ENCODE results near the gene DCDC1.

Gene DCDC1

DNA sequence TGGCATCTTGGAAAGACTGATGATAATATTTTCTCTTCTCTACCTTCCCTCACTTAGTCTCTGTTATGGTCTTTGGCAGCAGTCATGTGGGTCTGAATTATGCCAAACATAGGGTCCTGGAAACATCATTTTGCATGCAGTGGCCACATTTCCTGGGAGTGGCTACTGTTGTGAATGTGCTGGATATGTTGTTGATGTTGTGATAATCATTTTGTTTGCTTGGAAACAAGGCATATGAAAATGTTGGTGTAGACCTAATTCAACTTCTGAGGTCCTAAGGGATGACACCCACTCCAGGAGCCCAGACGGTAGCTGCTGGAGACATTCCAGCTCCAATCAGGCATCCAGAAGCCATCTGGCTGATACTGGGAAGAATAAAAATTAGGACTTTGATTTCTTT lies 109.7 kb downstream of the DCDC1 start:
- H3K4me3 ChIP-seq (ENCODE audit: control insufficient read depth, low read depth, low read length): no peak overlapping the region
- no peak for DNase-seq (ENCODE audit: low read depth)
- TF ChIP-seq, protein P1, sequence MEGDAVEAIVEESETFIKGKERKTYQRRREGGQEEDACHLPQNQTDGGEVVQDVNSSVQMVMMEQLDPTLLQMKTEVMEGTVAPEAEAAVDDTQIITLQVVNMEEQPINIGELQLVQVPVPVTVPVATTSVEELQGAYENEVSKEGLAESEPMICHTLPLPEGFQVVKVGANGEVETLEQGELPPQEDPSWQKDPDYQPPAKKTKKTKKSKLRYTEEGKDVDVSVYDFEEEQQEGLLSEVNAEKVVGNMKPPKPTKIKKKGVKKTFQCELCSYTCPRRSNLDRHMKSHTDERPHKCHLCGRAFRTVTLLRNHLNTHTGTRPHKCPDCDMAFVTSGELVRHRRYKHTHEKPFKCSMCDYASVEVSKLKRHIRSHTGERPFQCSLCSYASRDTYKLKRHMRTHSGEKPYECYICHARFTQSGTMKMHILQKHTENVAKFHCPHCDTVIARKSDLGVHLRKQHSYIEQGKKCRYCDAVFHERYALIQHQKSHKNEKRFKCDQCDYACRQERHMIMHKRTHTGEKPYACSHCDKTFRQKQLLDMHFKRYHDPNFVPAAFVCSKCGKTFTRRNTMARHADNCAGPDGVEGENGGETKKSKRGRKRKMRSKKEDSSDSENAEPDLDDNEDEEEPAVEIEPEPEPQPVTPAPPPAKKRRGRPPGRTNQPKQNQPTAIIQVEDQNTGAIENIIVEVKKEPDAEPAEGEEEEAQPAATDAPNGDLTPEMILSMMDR (IDR thresholded peaks at IDR 0.05; ENCODE audit: control insufficient read depth, insufficient read depth, low read depth, low read length, missing control alignments): no peak

DNA sequence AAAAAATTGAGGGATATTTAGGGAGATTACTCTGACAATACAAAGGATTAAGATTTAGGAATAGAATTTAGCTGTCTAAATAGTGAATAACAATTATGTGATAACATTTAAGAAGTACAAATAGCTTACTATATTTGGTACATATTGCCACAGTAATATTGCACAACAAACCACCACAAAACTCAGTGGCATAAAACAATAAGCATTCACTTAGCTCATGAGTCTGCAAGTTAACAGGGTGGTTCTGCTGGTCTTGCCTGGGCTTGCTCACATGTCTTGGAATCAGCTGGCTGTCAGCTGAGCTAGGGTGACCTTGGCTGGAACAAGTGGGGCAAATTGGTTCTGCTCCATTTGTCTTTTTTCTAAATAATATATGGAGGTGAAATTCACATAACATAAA lies 115.1 kb downstream of the DCDC1 start:
- TF ChIP-seq, protein P1 (IDR thresholded peaks at IDR 0.05; ENCODE audit: control insufficient read depth, insufficient read depth, low read depth, low read length, missing control alignments): no peak
- no peak for DNase-seq (ENCODE audit: low read depth)
- no peak overlapping the region for H3K4me3 ChIP-seq (ENCODE audit: control insufficient read depth, low read depth, low read length)

DNA sequence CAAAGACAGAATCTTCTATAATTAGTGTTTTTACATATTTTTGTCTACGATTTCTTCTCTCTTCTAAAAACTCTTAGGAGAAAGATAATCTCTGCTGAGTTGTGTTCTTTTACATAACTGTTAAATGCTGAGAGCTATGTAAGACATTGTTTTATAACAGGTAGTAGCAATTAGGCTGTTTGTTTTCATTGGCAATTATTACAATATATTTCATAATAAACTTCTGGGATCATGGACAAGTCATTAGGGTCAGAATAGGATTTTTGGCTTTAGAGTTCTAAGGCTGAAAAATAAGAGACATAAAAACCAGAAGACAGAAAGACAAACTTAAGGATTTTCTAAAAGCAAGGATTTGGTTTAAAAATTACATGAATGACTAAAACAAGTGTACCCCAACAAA lies 120.8 kb downstream of the DCDC1 start:
- no peak overlapping the region for H3K4me3 ChIP-seq (ENCODE audit: control insufficient read depth, low read depth, low read length)
- TF ChIP-seq, protein P1 (IDR thresholded peaks at IDR 0.05; ENCODE audit: control insufficient read depth, insufficient read depth, low read depth, low read length, missing control alignments): no peak
- DNase-seq (ENCODE audit: low read depth): no peak

DNA sequence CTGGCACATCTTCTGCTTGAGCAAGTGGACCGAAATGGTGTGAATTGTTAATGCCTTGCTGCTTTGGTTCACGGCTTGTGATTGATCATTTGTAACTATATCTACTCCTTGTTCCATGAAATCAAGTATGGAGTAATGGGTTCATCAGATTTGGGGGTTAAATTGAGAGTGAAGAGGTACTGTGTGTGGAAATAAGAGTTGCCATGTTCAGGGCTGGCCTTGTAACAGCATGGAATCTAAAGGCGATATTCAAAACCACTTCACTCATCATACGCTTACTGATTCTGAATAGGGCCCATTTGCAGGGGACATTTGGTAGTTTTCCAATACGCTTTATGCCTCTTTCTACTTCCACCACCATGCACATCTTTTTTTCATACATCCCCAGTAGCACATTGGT lies 122.2 kb downstream of the DCDC1 start:
- DNase-seq (ENCODE audit: low read depth): no peak
- no peak overlapping the region for H3K4me3 ChIP-seq (ENCODE audit: control insufficient read depth, low read depth, low read length)
- TF ChIP-seq, protein P1 (IDR thresholded peaks at IDR 0.05; ENCODE audit: control insufficient read depth, insufficient read depth, low read depth, low read length, missing control alignments): no peak

GRCh38 chr11:31246451-31247165 lies 122.9 kb downstream of the DCDC1 start:
- TF ChIP-seq, protein P1 (IDR thresholded peaks at IDR 0.05; ENCODE audit: control insufficient read depth, insufficient read depth, low read depth, low read length, missing control alignments): no peak

GRCh38 chr11:31243706-31244105 lies 125.8 kb downstream of the DCDC1 start:
- no peak for DNase-seq (ENCODE audit: low read depth)
- H3K4me3 ChIP-seq (ENCODE audit: control insufficient read depth, low read depth, low read length): no peak overlapping the region
- TF ChIP-seq, protein P1 (IDR thresholded peaks at IDR 0.05; ENCODE audit: control insufficient read depth, insufficient read depth, low read depth, low read length, missing control alignments): no peak

More at GRCh38 chr11:31246451-31247165, 122.9 kb downstream of the DCDC1 start:
- DNase-seq (ENCODE audit: low read depth): no peak
- H3K4me3 ChIP-seq (ENCODE audit: control insufficient read depth, low read depth, low read length): no peak overlapping the region
